GM12872 (cell line): Measurements from ENCODE around the gene SLC12A9.

ENCODE experiments used
- TF ChIP-seq, protein P1 (sequence below): IDR thresholded peaks from 3 replicates; pipeline ENCODE4 v1.5.1; 2011; ENCODE audit warnings: low read depth, mild to moderate bottlenecking, low read length, moderate library complexity; ENCODE audit not compliant: insufficient read depth

SLC12A9 gene

DNA sequence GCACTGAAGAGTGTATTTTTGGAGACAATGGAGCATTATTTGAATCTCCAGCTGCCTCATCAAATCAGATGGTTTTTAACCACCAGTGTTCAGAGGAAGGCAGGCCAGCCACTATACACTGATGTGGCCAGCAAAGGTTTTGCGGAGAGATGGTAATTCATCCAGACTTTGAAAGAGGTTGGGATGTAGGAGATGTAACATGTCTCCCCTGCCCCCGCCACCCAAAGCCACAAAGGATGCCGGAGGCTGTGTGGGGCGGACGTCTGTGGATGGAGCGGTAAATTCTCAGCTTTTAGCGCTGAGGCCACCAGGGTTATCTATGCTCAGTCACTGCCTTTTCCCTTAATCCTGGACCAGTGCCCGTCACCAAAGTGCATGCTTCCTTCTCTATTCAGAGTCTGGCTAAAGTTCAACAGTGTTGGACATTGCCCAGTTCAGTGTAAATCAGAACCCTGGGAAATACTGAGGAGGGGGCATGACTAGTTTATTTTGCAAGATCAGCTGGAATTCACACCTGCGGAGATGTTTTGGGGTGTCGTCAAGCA, 11.0 kb downstream of the SLC12A9 start:
- TF ChIP-seq, protein P1, sequence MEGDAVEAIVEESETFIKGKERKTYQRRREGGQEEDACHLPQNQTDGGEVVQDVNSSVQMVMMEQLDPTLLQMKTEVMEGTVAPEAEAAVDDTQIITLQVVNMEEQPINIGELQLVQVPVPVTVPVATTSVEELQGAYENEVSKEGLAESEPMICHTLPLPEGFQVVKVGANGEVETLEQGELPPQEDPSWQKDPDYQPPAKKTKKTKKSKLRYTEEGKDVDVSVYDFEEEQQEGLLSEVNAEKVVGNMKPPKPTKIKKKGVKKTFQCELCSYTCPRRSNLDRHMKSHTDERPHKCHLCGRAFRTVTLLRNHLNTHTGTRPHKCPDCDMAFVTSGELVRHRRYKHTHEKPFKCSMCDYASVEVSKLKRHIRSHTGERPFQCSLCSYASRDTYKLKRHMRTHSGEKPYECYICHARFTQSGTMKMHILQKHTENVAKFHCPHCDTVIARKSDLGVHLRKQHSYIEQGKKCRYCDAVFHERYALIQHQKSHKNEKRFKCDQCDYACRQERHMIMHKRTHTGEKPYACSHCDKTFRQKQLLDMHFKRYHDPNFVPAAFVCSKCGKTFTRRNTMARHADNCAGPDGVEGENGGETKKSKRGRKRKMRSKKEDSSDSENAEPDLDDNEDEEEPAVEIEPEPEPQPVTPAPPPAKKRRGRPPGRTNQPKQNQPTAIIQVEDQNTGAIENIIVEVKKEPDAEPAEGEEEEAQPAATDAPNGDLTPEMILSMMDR = no peak

DNA sequence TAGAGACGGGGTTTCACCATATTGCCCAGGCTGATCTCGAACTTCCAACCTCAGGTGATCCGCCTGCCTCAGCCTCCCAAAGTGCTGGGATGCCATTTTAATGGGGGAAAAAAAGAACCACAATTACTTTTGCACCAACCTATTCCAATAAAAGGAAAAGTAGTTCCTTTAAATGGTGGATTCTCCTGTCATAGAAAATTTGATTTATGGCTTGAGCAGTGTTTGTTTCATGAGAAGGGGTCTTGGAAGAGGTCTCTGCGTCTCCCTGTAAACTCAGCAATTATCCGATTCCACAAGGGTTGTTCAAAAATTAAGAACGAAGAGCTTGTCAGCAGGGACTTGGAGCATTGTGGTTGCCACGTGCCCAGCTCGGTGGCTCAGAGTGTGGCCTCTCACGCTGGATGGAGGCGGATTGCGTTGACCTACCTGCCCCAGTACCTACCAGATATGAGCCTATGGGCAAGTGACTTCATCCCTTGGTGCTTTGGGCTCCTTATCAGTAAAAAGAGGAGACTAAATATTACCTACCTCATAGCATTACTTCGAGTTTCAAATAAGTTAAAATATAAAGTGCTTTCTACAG, 11.8 kb downstream of the SLC12A9 start:
- TF ChIP-seq, protein P1 = no peak

DNA sequence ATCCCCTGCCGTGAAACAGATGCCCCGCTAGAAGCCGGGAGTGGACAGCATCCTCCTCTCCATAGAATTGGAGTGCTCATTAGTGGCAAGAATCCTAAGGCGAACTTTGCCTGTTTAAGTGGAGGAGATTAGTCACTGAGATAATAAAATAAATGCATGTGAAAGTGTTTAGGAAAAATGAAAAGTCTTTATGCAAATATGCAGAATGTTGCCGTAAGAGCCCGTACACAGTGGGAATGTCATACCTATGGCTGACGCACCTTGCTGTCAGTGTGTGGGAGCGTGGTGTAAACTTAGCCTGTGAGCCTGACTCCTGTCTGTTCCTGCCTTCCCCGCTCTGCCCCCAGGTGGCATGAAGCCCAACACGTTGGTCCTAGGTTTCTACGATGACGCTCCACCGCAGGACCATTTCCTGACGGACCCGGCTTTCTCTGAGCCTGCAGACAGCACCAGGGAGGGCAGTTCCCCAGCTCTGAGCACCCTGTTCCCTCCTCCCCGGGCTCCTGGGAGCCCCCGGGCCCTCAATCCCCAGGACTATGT, 12.9 kb downstream of the SLC12A9 start:
- TF ChIP-seq, protein P1 = no peak

DNA sequence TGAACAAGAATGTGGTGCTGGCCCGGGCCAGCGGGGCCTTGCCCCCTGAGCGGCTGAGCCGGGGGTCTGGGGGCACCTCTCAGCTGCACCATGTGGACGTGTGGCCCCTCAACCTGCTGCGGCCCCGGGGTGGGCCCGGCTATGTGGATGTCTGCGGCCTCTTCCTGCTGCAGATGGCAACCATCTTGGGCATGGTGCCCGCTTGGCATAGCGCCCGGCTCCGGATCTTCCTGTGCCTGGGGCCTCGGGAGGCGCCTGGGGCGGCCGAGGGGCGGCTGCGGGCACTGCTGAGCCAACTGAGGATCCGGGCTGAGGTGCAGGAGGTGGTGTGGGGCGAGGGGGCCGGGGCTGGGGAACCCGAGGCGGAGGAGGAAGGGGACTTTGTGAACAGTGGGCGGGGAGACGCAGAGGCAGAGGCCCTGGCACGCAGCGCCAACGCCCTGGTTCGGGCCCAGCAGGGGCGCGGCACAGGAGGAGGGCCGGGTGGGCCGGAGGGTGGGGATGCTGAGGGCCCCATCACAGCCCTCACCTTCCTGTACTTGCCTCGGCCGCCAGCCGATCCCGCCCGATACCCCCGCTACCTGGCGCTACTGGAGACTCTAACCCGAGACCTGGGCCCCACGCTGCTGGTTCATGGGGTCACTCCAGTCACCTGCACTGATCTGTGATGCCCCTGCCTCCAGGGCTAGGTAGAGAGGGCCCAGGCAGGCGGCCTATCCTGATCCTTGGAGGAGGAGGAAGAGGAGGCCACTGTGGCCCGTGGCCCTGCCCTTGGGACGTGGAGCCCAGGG, 13.6 kb downstream of the SLC12A9 start:
- TF ChIP-seq, protein P1 = no peak

DNA sequence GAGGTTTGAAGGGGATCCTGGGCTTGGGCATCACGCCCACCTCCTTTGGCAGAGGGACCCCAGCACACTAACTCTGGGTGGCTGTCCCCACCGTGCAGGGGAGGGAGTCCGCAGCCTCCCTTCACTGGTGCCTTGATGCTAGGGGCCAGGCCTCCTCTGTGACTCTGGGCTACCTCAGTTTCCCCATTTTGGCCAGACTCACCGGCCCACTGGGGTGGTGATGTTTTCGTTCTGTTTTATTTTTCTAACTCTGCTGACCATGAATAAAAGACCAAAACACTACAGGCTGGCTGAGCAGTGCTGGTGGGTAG, 14.2 kb downstream of the SLC12A9 start:
- TF ChIP-seq, protein P1 = no peak

DNA sequence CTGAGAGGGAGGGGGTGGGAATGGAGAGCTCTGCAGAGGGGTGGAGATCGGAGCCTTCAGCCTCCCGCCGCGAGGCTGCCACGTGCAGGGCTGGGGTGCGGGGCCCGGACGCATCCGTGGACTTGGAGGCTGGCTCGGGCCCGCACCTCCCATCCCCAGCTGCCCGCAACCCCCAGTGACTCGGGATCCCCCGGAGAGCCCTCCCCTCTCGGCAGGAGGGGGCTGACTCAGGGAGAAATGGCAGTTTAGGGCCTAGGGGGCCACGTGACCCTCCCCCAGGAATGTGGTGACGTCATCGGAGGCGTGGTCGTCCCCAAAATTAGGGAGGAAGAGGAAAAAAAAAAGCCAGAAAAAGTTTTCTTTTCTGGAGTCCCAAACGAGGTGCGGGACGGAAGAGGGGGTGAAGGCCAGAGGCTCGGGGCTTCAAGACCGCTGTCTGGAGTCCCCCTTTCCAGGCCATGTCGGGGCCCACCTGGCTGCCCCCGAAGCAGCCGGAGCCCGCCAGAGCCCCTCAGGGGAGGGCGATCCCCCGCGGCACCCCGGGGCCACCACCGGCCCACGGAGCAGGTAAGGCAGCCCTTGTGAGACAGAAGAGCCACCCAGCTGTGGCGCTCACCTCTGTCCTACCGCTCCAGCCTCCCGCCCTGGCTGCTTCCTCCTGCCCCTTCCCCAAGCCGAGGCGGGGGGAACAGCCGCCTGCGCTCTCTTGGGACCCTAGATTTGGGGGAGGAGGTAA, 14.7 kb downstream of the SLC12A9 start, which contains the start of gene TRIP6:
Gene TRIP6, plus strand, starts transcription at position 348 of the 736 bp plus-strand sequence. Its CDS starts 111 bp downstream, at position 459.
- TF ChIP-seq, protein P1 = no peak

DNA sequence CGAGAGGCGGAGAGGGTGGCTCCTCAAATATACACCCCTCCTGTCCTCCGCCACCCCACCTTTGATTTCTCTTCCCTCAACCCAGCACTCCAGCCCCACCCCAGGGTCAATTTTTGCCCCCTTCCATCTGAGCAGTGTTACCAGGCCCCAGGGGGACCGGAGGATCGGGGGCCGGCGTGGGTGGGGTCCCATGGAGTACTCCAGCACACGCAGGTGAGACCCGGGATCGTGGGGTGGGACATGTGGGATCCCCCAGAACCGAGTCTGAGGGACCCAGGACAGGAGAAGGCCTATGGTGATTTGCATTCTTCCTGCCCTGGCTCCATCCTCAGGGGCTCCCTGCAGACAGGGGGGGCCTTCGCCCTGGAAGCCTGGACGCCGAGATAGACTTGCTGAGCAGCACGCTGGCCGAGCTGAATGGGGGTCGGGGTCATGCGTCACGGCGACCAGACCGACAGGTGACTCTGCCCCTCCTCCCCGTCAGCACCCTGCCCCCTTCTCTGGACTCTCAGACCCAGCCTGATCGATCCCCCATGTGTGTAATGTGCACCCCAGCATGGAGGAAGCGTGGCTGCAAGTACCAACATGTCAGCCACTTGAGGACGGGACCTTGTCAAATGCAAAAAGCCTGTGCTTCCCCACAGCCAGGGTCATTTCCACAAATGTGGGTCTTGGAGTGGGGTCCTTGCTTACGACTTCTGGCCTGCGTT, 15.4 kb downstream of the SLC12A9 start:
- TF ChIP-seq, protein P1 = no peak
